Calu3 (cell line): Measurements from ENCODE around the gene SLC25A13. TPM values are rescaled to one million over a fixed set of nuclear protein-coding genes. Genes with fewer than 3 reads are reported as not detected.

Experiments
- BruUV-seq: library from RNA; stranded (reverse); fragments of 400-500 nt; replicated peaks from 2 replicates; lab custom pipeline; 2021; lab: Mats Ljungman, UMichigan
- CTCF ChIA-PET: fragments of 300-600 bp; sonication (Branson Sonifier 250); formaldehyde crosslinking; loops from one replicate; lab custom pipeline; 2022; ENCODE audit warnings: antibody characterized with exemption; lab: Charles Lee
- DNase-seq: peaks from one replicate; pipeline ENCODE4 v3.0.0; 2022
- H3K27ac Mint-ChIP-seq: one replicate; pipeline ENCODE4 v1.8.0; 2022; ENCODE audit warnings: mixed read lengths; ENCODE audit not compliant: unreplicated experiment
- H3K27me3 Mint-ChIP-seq: one replicate; pipeline ENCODE4 v1.8.0; 2022; ENCODE audit warnings: mixed read lengths; ENCODE audit not compliant: unreplicated experiment
- H3K36me3 Mint-ChIP-seq: one replicate; pipeline ENCODE4 v1.8.0; 2022; ENCODE audit warnings: mild to moderate bottlenecking, moderate library complexity, mixed read lengths; ENCODE audit not compliant: insufficient read depth, unreplicated experiment
- H3K4me1 Mint-ChIP-seq: one replicate; pipeline ENCODE4 v1.8.0; 2022; ENCODE audit warnings: mild to moderate bottlenecking, low read depth, mixed read lengths; ENCODE audit not compliant: unreplicated experiment
- H3K4me3 Mint-ChIP-seq: one replicate; pipeline ENCODE4 v1.8.0; 2022; ENCODE audit warnings: mild to moderate bottlenecking, low read depth, moderate library complexity, mixed read lengths; ENCODE audit not compliant: unreplicated experiment
- H3K9me3 Mint-ChIP-seq: one replicate; pipeline ENCODE4 v1.8.0; 2022; ENCODE audit warnings: low read depth, mixed read lengths; ENCODE audit not compliant: unreplicated experiment
- intact Hi-C: fragments of 100-400 bp; cut with micrococcal nuclease; formaldehyde crosslinking; loops from one replicate; pipeline ENCODE4 v1.10.0; 2022; ENCODE audit not compliant: unreplicated experiment
- total RNA-seq: library from RNA; stranded (reverse); gene quantifications from 2 replicates; pipeline ENCODE4 v1.2.3, GENCODE V29; 2022
- TF ChIP-seq, protein P1 (sequence below): fragments of 200-600 bp; IDR thresholded peaks from one replicate; pipeline ENCODE4 v1.8.0; 2022; ENCODE audit warnings: antibody characterized with exemption; ENCODE audit not compliant: unreplicated experiment

SLC25A13 gene
- total RNA-seq, 1 experiment from 2014 or later, result 18.1 TPM

DNA sequence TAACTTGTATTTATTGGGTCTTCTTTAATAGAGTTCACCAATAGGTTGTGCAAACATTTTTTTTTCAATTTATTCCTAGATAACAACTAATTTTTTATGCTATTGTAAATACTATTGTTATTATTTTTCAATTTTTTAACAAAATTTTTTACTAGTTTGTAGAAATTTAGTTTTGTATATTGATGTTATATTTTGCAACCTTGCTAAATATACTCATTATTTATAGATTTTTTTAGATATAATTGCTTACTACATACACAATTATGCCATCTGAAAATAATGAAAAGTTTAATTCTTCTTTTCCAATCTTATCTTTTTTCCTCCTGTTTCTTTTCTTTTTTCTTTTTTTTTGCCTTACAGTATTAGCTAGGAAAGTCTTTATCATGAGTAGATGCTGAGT, 216.9 kb downstream of the SLC25A13 start:
- DNase-seq, result no peak
- H3K27ac Mint-ChIP-seq, result no peak overlapping the region
- intact Hi-C loops, result no loop called here
- H3K4me3 Mint-ChIP-seq, result no peak overlapping the region
- no peaks in the 10 kb centered on the region for H3K4me1 Mint-ChIP-seq
- no peaks in the 10 kb centered on the region for H3K27me3 Mint-ChIP-seq
- no TSS peak for BruUV-seq
- no peaks in the 10 kb centered on the region for H3K36me3 Mint-ChIP-seq
- no peaks in the 10 kb centered on the region for H3K9me3 Mint-ChIP-seq
- CTCF ChIA-PET, result no interaction called here
- TF ChIP-seq, protein P1, sequence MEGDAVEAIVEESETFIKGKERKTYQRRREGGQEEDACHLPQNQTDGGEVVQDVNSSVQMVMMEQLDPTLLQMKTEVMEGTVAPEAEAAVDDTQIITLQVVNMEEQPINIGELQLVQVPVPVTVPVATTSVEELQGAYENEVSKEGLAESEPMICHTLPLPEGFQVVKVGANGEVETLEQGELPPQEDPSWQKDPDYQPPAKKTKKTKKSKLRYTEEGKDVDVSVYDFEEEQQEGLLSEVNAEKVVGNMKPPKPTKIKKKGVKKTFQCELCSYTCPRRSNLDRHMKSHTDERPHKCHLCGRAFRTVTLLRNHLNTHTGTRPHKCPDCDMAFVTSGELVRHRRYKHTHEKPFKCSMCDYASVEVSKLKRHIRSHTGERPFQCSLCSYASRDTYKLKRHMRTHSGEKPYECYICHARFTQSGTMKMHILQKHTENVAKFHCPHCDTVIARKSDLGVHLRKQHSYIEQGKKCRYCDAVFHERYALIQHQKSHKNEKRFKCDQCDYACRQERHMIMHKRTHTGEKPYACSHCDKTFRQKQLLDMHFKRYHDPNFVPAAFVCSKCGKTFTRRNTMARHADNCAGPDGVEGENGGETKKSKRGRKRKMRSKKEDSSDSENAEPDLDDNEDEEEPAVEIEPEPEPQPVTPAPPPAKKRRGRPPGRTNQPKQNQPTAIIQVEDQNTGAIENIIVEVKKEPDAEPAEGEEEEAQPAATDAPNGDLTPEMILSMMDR, result no peak

DNA sequence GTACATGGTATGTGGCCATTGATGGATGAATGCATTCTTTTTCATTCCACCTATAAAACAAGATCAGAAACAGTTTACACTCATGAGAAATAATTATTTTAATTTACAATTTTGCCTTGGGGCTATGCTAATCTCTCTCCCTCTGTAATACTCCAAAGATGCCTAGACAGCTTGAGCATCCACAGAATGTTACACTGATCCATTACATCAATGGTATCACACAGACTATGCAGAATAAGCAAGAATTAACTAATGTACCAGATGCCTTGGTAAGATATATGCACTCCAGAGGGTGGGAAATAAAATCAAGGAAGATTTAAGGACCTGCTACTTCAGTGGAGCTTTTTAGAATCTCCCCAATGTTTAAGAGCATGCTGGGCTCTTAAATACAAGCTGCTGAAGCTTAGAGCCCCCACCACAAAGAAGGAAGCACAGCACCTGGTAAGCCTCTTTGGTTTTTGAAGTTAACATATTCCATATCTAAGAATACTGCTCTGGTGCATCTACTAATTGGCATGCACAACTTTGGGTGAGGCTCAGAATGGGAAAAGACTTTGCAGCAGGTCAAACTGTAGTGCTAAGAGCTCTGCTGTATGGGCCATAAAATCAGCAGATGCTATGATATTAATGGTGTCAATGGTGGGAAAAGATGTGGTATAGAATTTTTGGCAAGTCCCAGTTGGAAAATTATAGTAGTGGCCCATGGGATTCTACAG, 219.6 kb downstream of the SLC25A13 start:
- no peaks in the 10 kb centered on the region for H3K9me3 Mint-ChIP-seq
- H3K4me3 Mint-ChIP-seq, result no peak overlapping the region
- no peak for DNase-seq
- no peak overlapping the region for H3K27ac Mint-ChIP-seq
- H3K36me3 Mint-ChIP-seq, result no peaks in the 10 kb centered on the region
- H3K27me3 Mint-ChIP-seq, result no peaks in the 10 kb centered on the region
- intact Hi-C loops, result no loop called here
- no peaks in the 10 kb centered on the region for H3K4me1 Mint-ChIP-seq
- TF ChIP-seq, protein P1, result no peak
- CTCF ChIA-PET, result no interaction called here
- BruUV-seq, result no TSS peak

DNA sequence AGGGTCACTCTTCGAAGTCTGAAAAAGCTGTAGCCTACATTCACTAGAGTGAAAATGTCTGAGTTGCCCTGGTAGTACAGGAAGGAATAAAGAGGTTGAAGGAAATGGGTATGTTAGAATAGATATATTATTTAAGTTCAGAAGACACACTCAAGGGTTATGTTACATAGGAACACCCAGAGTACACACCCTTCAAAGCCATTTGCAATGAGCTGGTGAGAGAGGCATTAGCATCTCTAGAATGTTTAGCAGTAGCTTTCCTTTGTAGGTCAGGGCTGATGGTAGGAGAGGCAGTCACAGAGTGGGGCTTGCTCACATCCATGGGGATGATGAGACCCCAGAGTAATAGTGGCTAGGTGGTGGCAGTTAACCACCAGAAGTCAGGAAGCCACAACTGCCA, 221.2 kb downstream of the SLC25A13 start:
- TF ChIP-seq, protein P1, result no peak
- intact Hi-C loops, result no loop called here
- no peaks in the 10 kb centered on the region for H3K4me1 Mint-ChIP-seq
- no peak overlapping the region for H3K4me3 Mint-ChIP-seq
- H3K9me3 Mint-ChIP-seq, result no peaks in the 10 kb centered on the region
- no peaks in the 10 kb centered on the region for H3K36me3 Mint-ChIP-seq
- no peak for DNase-seq
- no TSS peak for BruUV-seq
- no peak overlapping the region for H3K27ac Mint-ChIP-seq
- H3K27me3 Mint-ChIP-seq, result no peaks in the 10 kb centered on the region
- CTCF ChIA-PET, result interaction anchor here (0.8 kb wide), 1 partner anchor 17 kb away, joined by 5 read pairs; no protein-coding TSS in a partner anchor

DNA sequence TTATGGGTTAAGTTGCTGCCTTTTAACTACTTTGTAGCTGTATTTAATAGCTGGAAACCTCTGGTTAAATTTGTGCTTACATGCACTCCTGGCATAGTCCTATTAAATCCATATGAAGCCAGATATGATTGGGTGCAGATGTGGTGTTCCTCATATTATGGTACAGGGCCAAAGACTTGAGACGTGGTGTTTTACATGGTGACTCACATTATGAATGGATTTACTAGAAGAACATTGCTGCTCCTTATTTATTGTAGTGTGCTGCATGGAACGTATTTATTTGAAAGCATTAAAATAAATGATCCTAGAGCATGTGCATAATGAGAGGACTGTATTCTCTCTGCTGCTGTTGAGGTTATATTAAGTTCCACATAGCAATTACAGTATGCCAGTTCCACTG, 224.1 kb downstream of the SLC25A13 start:
- no peak overlapping the region for H3K27ac Mint-ChIP-seq
- CTCF ChIA-PET, result no interaction called here
- intact Hi-C loops, result no loop called here
- DNase-seq, result no peak
- no peak overlapping the region for H3K4me3 Mint-ChIP-seq
- no peaks in the 10 kb centered on the region for H3K36me3 Mint-ChIP-seq
- no peaks in the 10 kb centered on the region for H3K4me1 Mint-ChIP-seq
- H3K27me3 Mint-ChIP-seq, result no peaks in the 10 kb centered on the region
- H3K9me3 Mint-ChIP-seq, result no peaks in the 10 kb centered on the region
- TF ChIP-seq, protein P1, result no peak
- BruUV-seq, result no TSS peak
